NCI-H1105 (cell line): ENCODE data around the gene SLMAP.

ENCODE experiments used
- DNase-seq: peaks from one replicate; lab custom pipeline; 2025; lab: John Stamatoyannopoulos, UW

SLMAP gene

DNA sequence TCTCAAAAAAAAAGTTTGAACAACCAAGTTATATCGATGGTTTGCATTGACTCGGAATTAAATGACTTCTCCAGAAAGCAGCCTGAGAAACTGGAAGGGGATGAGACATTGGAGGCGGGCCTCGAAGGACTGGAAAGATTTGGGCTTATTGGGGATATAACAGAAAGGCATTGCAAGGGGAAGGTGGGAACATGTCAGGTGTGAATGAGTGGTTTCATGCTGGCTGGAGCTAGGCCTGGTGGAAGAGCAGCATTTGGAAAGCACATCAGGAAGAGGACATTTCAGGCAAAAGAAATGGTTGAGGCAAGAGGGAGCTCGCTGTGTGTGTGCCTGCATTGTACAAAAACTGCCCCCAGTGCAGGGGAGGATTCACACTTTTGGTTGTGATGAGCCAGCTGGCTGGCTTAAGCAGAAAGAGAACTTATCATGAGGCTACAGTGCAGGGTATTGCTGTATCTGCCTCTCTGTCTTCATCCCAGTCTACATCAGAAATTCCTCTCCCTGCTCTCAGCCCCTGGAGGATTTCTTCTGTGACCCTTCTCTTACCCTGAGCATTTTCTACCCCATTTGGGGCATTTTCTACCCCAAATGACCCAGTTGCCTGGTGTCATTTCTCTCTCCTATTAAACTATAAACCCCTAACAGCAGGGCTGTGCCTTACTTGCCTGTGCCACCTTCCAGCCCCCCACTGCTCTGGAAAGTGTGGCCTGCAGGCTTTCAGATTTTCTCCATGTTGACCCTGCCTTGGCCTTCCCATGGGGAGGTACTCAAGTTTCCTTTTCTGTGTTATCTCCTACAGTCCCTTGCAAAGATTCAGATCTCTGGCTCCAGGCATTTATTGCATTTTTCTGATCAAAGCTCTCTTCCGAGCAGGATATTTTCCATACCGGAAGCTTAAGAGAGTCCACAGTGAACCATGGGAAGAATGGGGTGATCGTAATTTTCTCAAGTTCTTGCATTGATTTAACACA lies 187.7 kb downstream of the SLMAP start:
- no peak for DNase-seq

- no peak for DNase-seq
These were observed 190.9 kb downstream of the SLMAP start for GRCh38 chr3:57946970-57947381.

DNA sequence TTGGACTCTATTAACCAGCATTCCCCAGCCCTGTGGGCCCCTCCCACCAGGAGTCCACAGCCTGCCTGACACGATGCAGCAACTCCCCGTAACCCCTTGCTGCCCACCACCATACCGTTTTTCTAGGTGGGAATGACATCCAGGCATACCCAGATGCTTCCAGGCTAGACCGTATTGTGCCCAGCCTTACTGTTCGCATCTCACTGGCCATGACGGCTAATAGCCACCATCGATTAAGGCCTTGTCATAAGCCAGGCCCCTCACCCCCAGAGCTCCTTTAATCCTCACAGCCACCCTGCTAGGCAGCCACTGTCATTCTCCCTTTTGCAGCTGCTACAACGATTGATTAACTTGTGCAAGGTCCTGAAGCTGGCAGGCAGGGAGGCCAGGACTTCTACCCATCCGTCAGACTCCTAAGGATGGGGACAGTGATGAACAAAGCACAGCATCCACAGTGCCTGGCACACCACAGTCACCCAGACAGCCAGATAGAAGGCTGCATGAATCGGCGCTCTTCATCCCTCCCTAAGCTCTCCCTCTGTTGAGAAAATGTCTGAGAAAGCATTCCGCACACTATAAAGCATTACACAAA lies 192.1 kb downstream of the SLMAP start:
- no peak for DNase-seq

- DNase-seq, result no peak
These were observed 192.7 kb downstream of the SLMAP start for GRCh38 chr3:57948781-57949242.

DNA sequence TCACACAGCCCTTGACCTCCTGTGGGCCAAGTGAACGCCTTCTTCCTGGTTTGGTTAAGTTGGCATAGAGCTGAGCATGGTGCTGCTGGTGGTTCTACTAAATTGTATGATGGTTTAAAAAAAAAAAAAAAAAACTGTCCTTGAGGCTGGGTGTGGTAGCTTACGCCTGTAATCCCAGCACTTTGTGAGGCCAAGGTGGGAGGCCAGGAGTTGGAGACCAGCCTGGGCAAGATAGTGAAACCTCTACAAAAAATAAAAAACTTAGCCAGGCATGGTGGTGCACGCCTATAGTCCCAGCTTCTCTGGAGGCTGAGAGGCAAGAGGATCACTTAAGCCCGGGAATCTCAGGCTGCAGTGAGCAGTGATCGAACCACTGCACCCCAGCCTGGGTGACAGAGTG lies 193.2 kb downstream of the SLMAP start:
- DNase-seq, result no peak

DNA sequence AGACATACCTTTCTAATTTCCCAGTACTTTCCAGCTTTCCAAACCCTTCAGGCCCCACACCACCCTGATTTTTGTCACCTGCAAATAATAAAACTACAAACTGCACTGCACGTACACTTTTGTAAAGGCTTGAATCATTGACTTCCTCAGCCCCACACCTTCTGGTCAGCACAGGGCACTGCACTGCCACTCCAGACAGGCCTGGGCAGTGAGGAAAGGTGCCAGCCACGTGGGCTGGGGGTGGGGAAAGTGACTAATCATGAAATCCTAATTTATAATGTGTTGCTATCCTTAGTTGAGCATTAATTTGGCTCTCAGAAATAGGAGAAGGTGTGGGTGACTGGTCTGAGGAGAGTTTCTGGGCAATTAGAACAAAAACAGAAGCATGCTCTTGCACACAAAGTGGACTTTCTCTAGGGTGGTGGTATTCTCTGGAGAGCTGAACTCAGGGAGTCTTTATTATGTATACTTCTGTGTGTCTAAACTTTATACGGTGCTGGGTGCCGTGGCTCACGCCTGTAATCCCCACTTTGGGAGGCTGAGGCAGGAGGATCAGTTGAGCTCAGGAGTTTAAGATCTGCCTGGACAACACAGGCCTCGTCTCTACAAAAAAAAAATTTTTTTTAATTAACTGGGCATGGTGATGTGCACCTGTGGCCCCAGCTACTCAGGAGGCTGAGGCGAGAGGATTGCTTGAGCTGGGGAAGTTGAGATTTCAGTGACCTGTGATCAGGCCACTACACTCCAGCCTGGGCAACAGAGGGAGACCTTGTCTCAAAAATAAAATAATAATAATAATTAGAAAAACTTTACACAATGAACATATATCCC lies 193.9 kb downstream of the SLMAP start:
- DNase-seq, result no peak

DNA sequence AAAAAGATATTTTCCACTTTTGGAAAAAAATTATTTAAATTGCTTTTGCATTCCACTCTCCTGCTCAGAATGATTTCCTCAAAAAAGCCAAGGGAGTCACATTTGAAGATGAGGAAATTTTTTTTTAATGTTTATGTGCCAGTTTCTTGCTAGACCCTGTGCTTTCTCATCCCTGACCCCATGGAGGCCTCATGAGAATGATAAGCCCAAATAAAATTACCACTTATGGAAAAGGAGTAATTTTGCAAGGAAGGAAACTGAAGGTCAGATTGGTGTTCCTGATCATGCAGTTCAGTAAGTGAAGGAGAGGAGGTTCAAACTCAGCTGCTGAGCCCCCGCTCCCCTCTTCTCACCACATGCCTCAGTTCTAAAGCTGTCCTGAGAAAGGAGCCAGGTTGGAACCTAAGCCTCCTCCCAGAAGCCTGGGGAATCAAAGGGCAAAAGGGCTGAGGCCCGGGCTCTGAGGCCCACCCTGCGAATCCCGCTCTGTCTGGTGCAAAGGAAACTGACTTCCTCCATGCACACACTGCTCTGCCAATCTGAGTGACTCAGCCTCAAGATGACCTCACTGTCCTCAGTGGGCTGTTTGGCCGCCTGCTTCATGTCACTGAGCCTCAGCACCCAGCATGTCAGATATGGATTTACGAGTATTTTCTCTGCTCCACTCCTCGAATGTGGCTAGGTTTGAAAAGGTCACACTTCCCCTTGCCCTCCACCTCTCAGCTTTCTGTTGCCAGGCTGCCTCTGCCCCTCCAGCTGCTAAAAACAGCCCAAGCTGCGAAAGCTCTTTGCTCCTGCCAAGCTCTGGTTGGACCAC lies 195.2 kb downstream of the SLMAP start:
- no peak for DNase-seq

DNA sequence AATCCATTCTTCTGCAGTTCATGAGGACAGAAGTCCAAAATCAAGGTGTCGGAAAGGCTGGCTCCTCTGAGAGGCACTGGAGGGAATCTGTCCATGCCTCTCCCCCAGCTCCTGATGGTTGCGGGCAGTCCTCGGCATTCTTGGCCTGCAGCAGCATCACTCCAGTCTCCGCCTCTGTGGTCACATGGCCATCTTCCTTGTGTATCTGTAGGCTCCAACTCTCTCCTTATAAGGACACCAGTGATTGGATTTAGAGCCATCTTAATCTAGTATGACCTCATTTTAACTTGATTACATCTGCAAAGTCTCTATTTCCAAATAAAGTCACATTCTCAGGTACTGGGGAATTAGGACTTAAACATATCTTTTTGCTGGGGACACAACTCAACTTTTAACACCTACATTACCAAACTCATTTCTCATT lies 196.1 kb downstream of the SLMAP start:
- DNase-seq, result no peak

- DNase-seq, result no peak
These were observed 196.5 kb downstream of the SLMAP start for GRCh38 chr3:57952651-57953050.

GRCh38 chr3:57953576-57953975 lies 197.5 kb downstream of the SLMAP start:
- no peak for DNase-seq

DNA sequence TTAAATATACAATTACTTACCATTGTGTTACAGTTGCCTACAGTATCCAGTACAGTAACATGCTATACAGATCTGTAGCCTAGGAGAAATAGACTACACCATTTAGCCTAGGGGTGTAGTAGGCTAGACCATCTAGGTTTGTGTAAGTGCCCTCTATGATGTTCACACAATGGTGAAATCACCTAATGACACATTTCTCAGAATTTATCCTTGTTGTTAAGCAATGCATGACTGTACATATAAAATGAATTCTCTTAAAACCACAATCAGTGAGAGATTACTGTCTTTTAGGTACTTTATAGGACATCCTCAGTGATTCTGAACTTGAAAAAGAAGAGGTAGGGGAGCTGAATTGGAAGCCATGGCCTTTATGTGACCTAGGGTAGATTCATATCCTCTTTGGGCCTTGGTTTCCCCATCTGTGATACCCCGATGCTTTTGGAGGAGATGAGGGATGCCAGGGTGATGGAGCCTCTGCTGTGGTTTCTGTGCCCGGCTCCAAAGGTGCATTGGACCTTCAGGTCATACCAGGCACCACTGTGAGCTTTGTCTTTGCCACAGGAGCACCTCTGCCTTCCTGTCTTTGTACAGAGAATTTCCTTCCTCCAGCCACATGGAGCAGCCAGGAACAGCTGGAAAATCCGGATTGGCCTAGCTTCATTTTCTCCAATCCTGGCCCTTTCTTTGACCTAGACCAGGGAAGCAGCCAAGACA lies 200.2 kb downstream of the SLMAP start:
- no peak for DNase-seq

DNA sequence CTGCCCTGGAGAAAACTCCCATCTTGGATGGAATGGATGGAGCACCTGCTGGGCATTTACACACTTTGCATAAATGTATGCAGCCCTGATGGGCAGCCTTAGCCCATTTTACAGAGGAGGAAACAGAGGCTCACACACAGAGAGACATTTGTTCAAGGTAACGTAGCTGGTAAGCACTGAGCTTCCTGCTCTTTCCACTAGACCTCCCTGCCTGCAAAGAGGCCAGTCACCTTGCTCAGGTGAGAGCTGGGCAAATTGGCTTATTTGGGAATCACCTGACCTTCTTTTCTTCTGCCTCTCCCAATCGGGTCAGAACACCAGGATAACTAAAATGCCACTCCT lies 200.7 kb downstream of the SLMAP start:
- DNase-seq, result no peak

GRCh38 chr3:57957824-57958223 lies 201.7 kb downstream of the SLMAP start:
- no peak for DNase-seq

GRCh38 chr3:57958642-57959422 lies 202.7 kb downstream of the SLMAP start:
- no peak for DNase-seq

- DNase-seq, result no peak
These were observed 203.5 kb downstream of the SLMAP start for GRCh38 chr3:57959423-57960173.

- no peak for DNase-seq
These were observed 204.0 kb downstream of the SLMAP start for GRCh38 chr3:57960174-57960505.

DNA sequence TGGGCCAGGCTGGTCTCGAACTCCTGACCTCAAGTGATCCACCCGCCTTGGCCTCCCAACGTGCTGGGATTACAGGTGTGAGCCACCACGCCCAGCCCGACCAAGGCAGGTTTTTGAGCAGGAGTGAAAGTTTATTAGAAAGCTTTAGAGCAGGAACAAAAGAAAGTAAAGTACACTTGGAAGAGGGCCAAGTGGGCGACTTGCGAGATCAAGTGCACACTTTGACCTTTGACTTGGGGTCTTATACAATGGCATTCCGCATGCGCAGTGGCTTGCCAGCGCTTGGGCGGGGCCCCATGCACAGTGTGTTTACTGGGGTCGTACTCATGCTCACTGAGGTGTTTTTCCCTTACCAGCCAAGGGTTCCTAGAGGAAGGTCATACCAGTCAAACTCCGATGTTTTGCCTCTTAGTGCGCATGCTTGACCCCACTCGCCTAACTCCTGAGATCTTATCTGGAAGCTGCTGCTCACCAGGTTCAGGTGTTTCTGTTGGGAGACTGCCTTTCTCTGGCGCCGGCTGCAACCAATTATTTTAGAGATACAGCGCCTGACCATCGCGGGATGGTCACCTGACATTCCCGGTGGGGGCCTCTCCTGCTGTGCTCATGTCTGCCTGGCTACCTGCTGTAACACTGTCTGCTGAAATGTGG lies 205.2 kb downstream of the SLMAP start:
- DNase-seq, result no peak

DNA sequence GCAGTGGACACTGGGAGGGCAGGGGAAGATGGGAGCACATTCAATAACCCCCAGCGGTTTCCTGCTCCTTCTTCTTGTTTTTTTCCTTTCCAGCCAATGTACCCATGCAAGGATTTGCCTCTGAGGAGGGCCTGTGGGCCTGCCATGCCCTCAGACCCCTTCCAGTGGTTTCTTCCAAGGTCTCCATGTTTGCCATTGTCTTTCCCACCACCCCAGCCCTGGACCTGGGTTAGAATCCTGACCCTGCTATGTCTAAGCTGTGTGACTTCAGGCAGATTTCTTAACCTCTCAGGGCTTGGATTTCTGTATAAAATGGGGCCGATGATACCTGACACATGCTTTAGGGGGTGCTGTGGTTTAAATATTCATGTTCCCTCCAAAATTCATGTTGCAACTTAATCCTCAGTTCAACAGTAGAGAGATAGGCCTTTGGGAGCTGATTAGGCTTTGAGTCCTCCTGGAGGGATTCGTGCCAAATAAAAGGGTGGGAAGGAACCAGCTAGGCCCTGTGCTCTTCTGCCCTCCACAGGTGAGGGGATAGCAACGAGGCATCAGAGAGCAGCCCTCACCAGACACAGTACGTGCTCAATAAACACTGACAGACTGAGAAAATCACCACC lies 205.8 kb downstream of the SLMAP start:
- no peak for DNase-seq

DNA sequence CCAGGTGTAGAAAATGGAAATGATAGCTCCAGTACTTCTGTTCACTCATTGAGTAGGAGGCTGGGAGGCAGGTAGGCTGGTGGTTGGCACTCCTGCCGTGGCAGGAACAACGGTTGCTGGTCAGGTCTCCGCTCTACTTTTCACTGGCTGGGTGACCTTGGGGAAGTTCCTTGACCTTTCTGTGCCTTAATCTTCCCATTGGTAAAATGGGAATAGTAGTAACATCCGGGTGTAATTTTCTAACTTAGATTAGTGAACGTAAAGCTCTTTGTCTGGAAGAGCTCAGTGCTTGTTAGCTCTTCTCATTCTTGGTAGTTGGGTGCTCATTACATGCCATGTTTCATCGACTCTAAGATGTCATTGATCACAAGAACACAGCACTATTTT lies 206.3 kb downstream of the SLMAP start:
- no peak for DNase-seq
